Measurements from ENCODE around the gene NCOA7.

DNA sequence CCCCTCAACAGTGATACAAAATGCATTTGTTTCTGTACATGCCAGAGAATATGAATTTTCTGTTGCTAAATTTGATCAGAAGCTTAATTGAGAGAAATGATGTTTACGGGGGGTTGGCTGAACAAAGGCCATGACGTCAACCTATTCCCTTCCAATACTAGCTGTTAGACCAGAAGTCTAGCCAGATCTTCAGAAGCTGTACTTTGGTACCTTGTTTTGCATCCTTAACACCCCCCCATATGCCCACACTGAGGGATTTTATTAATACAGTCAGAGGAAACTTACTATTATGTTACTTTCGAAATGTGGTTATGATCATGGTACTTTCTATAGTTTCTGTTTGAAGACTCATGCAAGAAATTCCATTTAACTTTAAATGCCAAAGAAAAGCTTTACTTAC is 3.1 kb downstream of the NCOA7 start:
- TF ChIP-seq, protein P1, sequence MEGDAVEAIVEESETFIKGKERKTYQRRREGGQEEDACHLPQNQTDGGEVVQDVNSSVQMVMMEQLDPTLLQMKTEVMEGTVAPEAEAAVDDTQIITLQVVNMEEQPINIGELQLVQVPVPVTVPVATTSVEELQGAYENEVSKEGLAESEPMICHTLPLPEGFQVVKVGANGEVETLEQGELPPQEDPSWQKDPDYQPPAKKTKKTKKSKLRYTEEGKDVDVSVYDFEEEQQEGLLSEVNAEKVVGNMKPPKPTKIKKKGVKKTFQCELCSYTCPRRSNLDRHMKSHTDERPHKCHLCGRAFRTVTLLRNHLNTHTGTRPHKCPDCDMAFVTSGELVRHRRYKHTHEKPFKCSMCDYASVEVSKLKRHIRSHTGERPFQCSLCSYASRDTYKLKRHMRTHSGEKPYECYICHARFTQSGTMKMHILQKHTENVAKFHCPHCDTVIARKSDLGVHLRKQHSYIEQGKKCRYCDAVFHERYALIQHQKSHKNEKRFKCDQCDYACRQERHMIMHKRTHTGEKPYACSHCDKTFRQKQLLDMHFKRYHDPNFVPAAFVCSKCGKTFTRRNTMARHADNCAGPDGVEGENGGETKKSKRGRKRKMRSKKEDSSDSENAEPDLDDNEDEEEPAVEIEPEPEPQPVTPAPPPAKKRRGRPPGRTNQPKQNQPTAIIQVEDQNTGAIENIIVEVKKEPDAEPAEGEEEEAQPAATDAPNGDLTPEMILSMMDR (IDR thresholded peaks at IDR 0.05) = no peak
- no peak for TF ChIP-seq POLR2A (IDR thresholded peaks at IDR 0.05)

Data from right lobe of liver (tissue), 4 donors.